Endothelial cell of umbilical vein (primary cell): Measurements from ENCODE around the gene KCNA2. TPM values are rescaled to one million over a fixed set of nuclear protein-coding genes. Genes with fewer than 3 reads are reported as not detected.

Source experiments
- BruUV-seq: library from RNA; stranded (reverse); fragments of 400-500 nt; replicated peaks from 2 replicates; lab custom pipeline; 2021; lab: Mats Ljungman, UMichigan
- CTCF ChIA-PET: fragments of 300-600, 350-600 bp; sonication (Branson Sonifier 250); formaldehyde crosslinking; loops from one replicate; lab custom pipeline; 2021; ENCODE audit warnings: antibody characterized with exemption, inconsistent platforms; lab: Charles Lee
- POLR2A ChIA-PET: fragments of 300-600, 350-600 bp; sonication (Branson Sonifier 250); formaldehyde crosslinking; loops from one replicate; lab custom pipeline; 2021; ENCODE audit warnings: antibody characterized with exemption, inconsistent platforms; lab: Charles Lee
- DNase-seq: peaks from one replicate; pipeline ENCODE4 v3.0.0-alpha.2; 2011; ENCODE audit warnings: low read depth, low spot score
- FAIRE-seq: peaks from 2 replicates; lab custom pipeline; 2011; peaks lifted over from hg19 to GRCh38; lab: Jason Lieb, UNC
- H2AFZ ChIP-seq: 2 replicates; pipeline ENCODE4 v1.6.0; 2012; ENCODE audit warnings: low read depth, low read length, control low read depth, inconsistent platforms
- H3K27ac ChIP-seq: 2 replicates; pipeline ENCODE4 v1.5.1; 2011; ENCODE audit warnings: low read depth, mild to moderate bottlenecking, control low read depth, low read length, moderate library complexity; ENCODE audit not compliant: insufficient read depth
- H3K27me3 ChIP-seq, 2 experiments: 2 replicates each; pipeline versions ENCODE4 v1.6.0 to v1.6.1; 2011; ENCODE audit warnings: low read length in 2 of 2, mixed read lengths in 1 of 2; ENCODE audit not compliant: control insufficient read depth in 2 of 2, insufficient read depth in 2 of 2
- H3K36me3 ChIP-seq, 2 experiments: 2 replicates in 1 of 2; 3 replicates in 1 of 2; pipeline ENCODE4 v1.5.1; 2011; ENCODE audit warnings: low read length in 2 of 2, mild to moderate bottlenecking in 1 of 2, moderate library complexity in 1 of 2; ENCODE audit not compliant: control insufficient read depth in 2 of 2, insufficient read depth in 2 of 2; ENCODE audit errors: extremely low read depth in 1 of 2
- H3K4me1 ChIP-seq: 3 replicates; pipeline ENCODE4 v1.5.1; 2011; ENCODE audit warnings: mild to moderate bottlenecking, low read length; ENCODE audit not compliant: control insufficient read depth, insufficient read depth; ENCODE audit errors: extremely low read depth
- H3K4me2 ChIP-seq: 2 replicates; pipeline ENCODE4 v1.6.1; 2011; ENCODE audit warnings: low read length, control low read depth, mixed read lengths; ENCODE audit not compliant: insufficient read depth
- H3K4me3 ChIP-seq, 3 experiments: fragments of 200-600 bp in 1 of 3; sonication (generic), shearing (Covaris generic) in 1 of 3; replicated peaks in 1 of 3; 2 replicates each; pipeline ENCODE4 v1.5.1; 2011 to 2016; ENCODE audit warnings: control low read depth in 3 of 3, low read length in 3 of 3, mild to moderate bottlenecking in 2 of 3, inconsistent platforms in 1 of 3, low read depth in 1 of 3, moderate library complexity in 1 of 3; ENCODE audit not compliant: insufficient read depth in 1 of 3
- H3K79me2 ChIP-seq: 2 replicates; pipeline ENCODE4 v1.6.0; 2012; ENCODE audit warnings: low read length, inconsistent platforms; ENCODE audit not compliant: control insufficient read depth, insufficient read depth
- H3K9ac ChIP-seq: replicated peaks from 2 replicates; pipeline ENCODE3; 2011; ENCODE audit warnings: low read length, control low read depth; ENCODE audit not compliant: insufficient read depth; ENCODE audit errors: extremely low read depth
- H3K9me1 ChIP-seq: replicated peaks from 3 replicates; pipeline ENCODE4 v1.6.0; 2011; ENCODE audit warnings: mild to moderate bottlenecking, low read length; ENCODE audit not compliant: control insufficient read depth, insufficient read depth; ENCODE audit errors: extremely low read depth
- H3K9me3 ChIP-seq: replicated peaks from 2 replicates; pipeline ENCODE4 v1.5.1; 2012; ENCODE audit warnings: low read length, inconsistent platforms; ENCODE audit not compliant: control insufficient read depth, insufficient read depth
- H4K20me1 ChIP-seq: replicated peaks from 2 replicates; pipeline ENCODE3; 2011; ENCODE audit warnings: mild to moderate bottlenecking, low read length; ENCODE audit not compliant: control insufficient read depth, insufficient read depth; ENCODE audit errors: extremely low read depth
- EZH2 ChIP-seq: IDR thresholded peaks from 2 replicates; pipeline ENCODE4 v1.6.1; 2012; ENCODE audit warnings: borderline replicate concordance, low read depth, mild to moderate bottlenecking, moderate library complexity, low read length, inconsistent platforms; ENCODE audit not compliant: severe bottlenecking
- FOS ChIP-seq: IDR thresholded peaks from 2 replicates; pipeline ENCODE4 v1.6.1; 2011; ENCODE audit warnings: mild to moderate bottlenecking, low read length, moderate library complexity, borderline replicate concordance; ENCODE audit not compliant: insufficient read depth
- GATA2 ChIP-seq: IDR thresholded peaks from 2 replicates; pipeline ENCODE4 v1.7.0; 2011; ENCODE audit warnings: low read depth, mild to moderate bottlenecking, moderate library complexity, mixed read lengths, low read length; ENCODE audit not compliant: insufficient read length, insufficient read depth
- JUN ChIP-seq: IDR thresholded peaks from 2 replicates; pipeline ENCODE4 v1.6.1; 2011; ENCODE audit warnings: borderline replicate concordance, low read depth; ENCODE audit not compliant: insufficient read length, insufficient read depth
- MYC ChIP-seq: IDR thresholded peaks from one replicate; pipeline ENCODE4 v1.6.1; 2011; ENCODE audit warnings: mild to moderate bottlenecking, low read depth, low read length
- POLR2A ChIP-seq: IDR thresholded peaks from 2 replicates; pipeline ENCODE4 v1.6.1; 2012; ENCODE audit warnings: low read depth, mild to moderate bottlenecking, control low read depth, low read length
- POLR2AphosphoS5 ChIP-seq: IDR thresholded peaks from 2 replicates; pipeline ENCODE4 v1.6.1; 2012; ENCODE audit warnings: low read depth, mild to moderate bottlenecking, control low read depth, low read length, moderate library complexity; ENCODE audit not compliant: insufficient read depth
- dilution Hi-C: fragments of 300-500 bp; cut with MboI; formaldehyde crosslinking; loops from one replicate; pipeline ENCODE4 v1.15.0; 2019; ENCODE audit warnings: low sequenced_read_pairs; ENCODE audit not compliant: extremely low pct_ligation_motif_present
- intact Hi-C: fragments of 100-400 bp; cut with micrococcal nuclease; formaldehyde crosslinking; loops from one replicate; pipeline ENCODE4 v1.10.0; 2022
- polyA plus RNA-seq, 4 experiments: library from polyadenylated mRNA; depleted of rRNA in 3 of 4; stranded (reverse) in 3 of 4; unstranded in 1 of 4; fragments of >200 nt; gene quantifications; 2 replicates each; pipeline versions ENCODE4 v1.2.1 to v1.2.3, GENCODE V29; 2011 to 2012; ENCODE audit warnings: missing spikeins in 1 of 4
- total RNA-seq: library from RNA; stranded (reverse); gene quantifications from 2 replicates; pipeline ENCODE4 v1.2.3, GENCODE V29; 2021
- TF ChIP-seq, protein P1 (sequence below): IDR thresholded peaks from 2 replicates; pipeline ENCODE4 v1.6.1; 2011; ENCODE audit not compliant: insufficient read depth, insufficient read length
- TF ChIP-seq, protein P2 (sequence below), 2 donors: IDR thresholded peaks; 1 replicate in 1 of 2; 2 replicates in 1 of 2; pipeline ENCODE4 v1.5.1; 2011; ENCODE audit warnings: low read length in 2 of 2, mild to moderate bottlenecking in 2 of 2, moderate library complexity in 2 of 2, control low read depth in 1 of 2, inconsistent platforms in 1 of 2, low read depth in 1 of 2; ENCODE audit not compliant: insufficient read depth in 1 of 2; ENCODE audit errors: extremely low read depth in 1 of 2

The KCNA2 gene
- total and polyA plus RNA-seq, 2 donors (not counting 3 experiments of a cell fraction or from before 2014, with no cell fraction given): not detected

DNA sequence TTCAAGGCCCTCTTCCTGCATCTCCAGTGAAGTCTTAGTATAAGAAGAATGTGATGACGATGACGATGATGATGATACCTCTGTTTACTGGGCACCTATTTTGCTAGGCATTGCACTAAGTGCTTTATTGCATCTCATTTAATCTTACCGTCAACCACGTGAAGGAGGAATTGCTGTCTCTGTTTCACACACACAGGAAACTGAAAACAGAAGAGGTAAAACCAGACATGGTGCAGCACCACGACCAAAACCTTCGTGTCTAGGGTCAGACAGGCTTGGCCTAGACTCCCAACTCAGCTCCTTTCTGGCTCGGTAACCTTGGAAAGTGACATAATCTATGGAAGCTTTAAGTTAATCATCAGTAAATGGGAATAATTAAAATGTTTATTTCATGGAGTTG, 20.7 kb upstream of the KCNA2 start:
- H4K20me1 ChIP-seq: no peaks in the 10 kb centered on the region
- no peak overlapping the region for H3K4me3 ChIP-seq
- no peaks in the 10 kb centered on the region for H3K36me3 ChIP-seq
- H2AFZ ChIP-seq: no peak overlapping the region
- H3K9me3 ChIP-seq: no peaks in the 10 kb centered on the region
- H3K4me2 ChIP-seq: no peak overlapping the region
- H3K27ac ChIP-seq: no peak overlapping the region
- no peaks in the 10 kb centered on the region for H3K9me1 ChIP-seq
- no peaks in the 10 kb centered on the region for H3K4me1 ChIP-seq
- H3K27me3 ChIP-seq: peaks cover 2 to 6% of the 10 kb centered on the region in 2 experiments
- no peak for DNase-seq
- FAIRE-seq: no peak
- dilution Hi-C loops (no loop called here), intact Hi-C loops (loop anchor here (10.0 kb wide), 1 partner anchor 368 kb away; no protein-coding TSS in a partner anchor)
- no peaks in the 10 kb centered on the region for H3K79me2 ChIP-seq
- H3K9ac ChIP-seq: no peak overlapping the region
- ChIA-PET CTCF (no interaction called here), POLR2A (no interaction called here)
- no peak for TF ChIP-seq GATA2
- TF ChIP-seq POLR2AphosphoS5: no peak
- TF ChIP-seq POLR2A: no peak
- TF ChIP-seq, protein P1, sequence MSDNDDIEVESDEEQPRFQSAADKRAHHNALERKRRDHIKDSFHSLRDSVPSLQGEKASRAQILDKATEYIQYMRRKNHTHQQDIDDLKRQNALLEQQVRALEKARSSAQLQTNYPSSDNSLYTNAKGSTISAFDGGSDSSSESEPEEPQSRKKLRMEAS: no peak
- TF ChIP-seq, protein P2, sequence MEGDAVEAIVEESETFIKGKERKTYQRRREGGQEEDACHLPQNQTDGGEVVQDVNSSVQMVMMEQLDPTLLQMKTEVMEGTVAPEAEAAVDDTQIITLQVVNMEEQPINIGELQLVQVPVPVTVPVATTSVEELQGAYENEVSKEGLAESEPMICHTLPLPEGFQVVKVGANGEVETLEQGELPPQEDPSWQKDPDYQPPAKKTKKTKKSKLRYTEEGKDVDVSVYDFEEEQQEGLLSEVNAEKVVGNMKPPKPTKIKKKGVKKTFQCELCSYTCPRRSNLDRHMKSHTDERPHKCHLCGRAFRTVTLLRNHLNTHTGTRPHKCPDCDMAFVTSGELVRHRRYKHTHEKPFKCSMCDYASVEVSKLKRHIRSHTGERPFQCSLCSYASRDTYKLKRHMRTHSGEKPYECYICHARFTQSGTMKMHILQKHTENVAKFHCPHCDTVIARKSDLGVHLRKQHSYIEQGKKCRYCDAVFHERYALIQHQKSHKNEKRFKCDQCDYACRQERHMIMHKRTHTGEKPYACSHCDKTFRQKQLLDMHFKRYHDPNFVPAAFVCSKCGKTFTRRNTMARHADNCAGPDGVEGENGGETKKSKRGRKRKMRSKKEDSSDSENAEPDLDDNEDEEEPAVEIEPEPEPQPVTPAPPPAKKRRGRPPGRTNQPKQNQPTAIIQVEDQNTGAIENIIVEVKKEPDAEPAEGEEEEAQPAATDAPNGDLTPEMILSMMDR (IDR thresholded peaks at IDR 0.05; ENCODE audit: extremely low read depth in 1 of 2, insufficient read depth in 1 of 2, low read depth in 1 of 2, low read length in 2 of 2): no peak
- no peak for TF ChIP-seq FOS
- no peak for TF ChIP-seq JUN
- no peak for TF ChIP-seq MYC
- TF ChIP-seq EZH2: no peak
- BruUV-seq: no TSS peak
